ENCODE results near the gene PI16. TPM values are rescaled to one million over a fixed set of nuclear protein-coding genes. Genes with fewer than 3 reads are reported as not detected.

The PI16 gene
- total RNA-seq, 1 experiment from 2014 or later: 0.07 TPM

DNA sequence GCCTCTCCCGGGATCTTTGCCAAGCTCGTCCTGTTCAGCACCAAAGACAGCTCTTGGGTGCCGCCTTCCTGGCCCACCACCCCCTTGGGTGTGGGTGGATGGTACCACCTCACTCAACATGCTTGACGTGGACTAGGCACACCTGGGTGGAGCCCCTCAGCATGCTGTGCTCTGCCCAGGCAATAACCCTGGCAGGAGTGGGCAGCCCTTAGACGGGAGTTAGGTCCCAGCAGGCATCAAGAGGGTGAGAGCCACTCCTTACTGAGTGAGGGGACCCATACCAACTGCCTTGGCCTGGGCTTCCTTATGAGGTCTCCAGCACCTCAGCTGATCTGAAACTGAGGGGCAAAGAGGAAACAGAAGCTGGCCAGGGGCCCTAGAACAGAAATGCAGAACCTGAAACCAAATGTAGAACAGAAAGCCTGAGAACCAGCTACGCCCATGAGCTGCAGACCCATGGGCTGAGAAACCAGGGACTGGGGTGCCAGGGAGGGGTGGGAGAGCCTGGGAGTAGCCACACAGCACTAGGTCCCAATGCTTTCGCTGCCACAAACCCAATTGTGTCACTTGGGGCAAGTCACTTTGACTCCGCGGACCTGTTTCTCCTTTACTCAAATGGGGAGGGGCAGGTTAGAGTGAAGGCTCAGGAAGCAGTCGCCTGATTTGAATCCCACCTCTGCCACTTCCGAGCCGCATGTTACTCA is 53.0 kb downstream of the PI16 start:
- Histone ChIP-seq H3K79me2 (ENCODE audit: low read length) (0 out of 2 replicates have a peak, but pooled peaks cover 6% of the 10 kb centered on the region), H3K9ac (ENCODE audit: low read length) (peak overlapping the region; percentile 70)

DNA sequence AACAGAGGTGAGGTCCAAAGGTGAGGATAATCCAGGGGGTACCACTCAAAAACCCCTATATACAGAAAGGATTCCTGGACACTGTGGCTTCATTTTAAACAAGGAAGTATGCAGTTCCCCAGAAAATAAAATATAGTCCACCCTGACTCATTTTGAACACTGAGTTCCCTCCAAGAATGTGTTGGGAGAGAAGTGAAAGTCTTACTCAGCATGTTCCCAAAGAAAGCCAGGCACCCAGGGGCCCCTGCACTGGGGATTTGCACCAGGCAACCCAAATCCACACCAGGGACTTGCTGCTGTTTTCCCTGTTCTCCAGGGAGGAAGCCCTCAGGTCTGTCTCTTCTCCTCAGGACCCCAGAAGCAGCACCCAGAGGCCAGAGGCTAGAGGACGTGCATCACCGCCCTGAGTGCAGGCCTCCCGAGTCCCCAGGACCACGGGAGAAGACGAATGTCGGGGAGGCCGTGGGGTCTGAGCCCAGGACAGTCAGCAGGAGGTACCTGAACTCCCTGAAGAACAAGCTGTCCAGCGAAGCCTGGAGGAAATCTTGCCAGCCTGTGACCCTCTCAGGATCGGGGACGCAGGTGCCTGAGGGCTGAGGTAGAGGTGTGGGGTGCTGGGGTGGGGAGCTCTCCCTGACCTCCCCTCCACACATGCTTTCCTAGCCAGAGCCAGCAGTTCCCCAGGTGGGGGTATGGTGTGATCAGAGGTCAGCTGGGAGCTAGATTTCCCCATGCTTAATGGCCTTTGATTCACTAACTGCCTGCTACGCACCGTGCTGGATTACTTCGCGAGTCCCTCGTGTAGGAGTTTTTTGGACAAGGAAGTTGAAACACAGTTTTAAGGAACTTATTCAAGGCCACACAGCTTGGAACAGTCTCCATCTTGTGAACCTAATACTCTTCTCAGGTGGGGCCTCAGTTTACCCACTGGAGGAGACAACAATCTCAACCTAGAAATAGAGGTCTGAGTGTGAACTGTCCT is 54.2 kb downstream of the PI16 start:
- H3K9ac ChIP-seq (ENCODE audit: low read length): no peak overlapping the region
- H3K4me2 ChIP-seq (ENCODE audit: low read depth, low read length, poor library complexity, severe bottlenecking): no peak overlapping the region

More for the DNA sequence above, 53.0 kb downstream of the PI16 start:
- H3K4me1 ChIP-seq (ENCODE audit: low read length): peaks cover 47% of the 10 kb centered on the region
- no peaks in the 10 kb centered on the region for H3K27me3 ChIP-seq (ENCODE audit: low read length)
- no peaks in the 10 kb centered on the region for H3K36me3 ChIP-seq (ENCODE audit: insufficient read depth, low read length)
- DNase-seq: peak; percentile 80
- no peaks in the 10 kb centered on the region for H3K9me2 ChIP-seq (replicated peaks; ENCODE audit: insufficient read depth, low read length)
- H3K27ac ChIP-seq (ENCODE audit: low read length): peak overlapping the region; percentile 79
- H4K20me1 ChIP-seq (ENCODE audit: insufficient read depth, low read depth, low read length): no peaks in the 10 kb centered on the region
- no peaks in the 10 kb centered on the region for H3K9me3 ChIP-seq (ENCODE audit: low read length)
- H3K4me2 ChIP-seq (ENCODE audit: low read depth, low read length, poor library complexity, severe bottlenecking): peak overlapping the region; percentile 83
- H3K4me3 ChIP-seq (ENCODE audit: low read length): peak overlapping the region; percentile 74
- H2AFZ ChIP-seq (ENCODE audit: low read length): no peak overlapping the region

DNA sequence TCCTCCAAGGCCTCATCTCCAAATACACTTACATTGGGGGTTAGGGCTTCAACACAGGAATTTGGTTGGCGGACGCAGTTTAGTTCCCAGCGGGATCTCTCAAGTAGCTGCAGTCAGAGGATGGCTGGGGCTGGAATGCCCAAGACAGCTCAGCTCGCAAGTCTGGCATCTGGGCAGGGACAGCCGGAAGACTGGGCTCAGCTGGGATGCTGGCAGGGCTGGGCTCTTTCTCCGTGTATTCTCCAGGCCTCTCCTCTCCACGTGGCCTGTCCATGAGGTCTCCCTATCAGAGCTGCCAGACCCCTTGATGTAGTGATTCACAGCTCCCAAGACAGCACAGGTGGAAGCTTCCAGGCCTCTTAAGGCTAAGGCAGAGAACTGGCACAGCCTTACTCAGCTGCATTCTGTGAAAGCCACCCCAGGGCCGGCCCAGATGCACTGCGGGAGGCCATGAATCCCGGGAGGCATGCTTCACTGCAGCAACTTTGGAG is 55.9 kb downstream of the PI16 start:
- H3K4me3 ChIP-seq (ENCODE audit: low read length): no peak overlapping the region
- no peaks in the 10 kb centered on the region for H3K9me3 ChIP-seq (ENCODE audit: low read length)
- no peaks in the 10 kb centered on the region for H3K36me3 ChIP-seq (ENCODE audit: insufficient read depth, low read length)
- no peaks in the 10 kb centered on the region for H3K9me2 ChIP-seq (replicated peaks; ENCODE audit: insufficient read depth, low read length)
- 0 out of 2 replicates have a peak, but pooled peaks cover 6% of the 10 kb centered on the region for H3K79me2 ChIP-seq (ENCODE audit: low read length)
- H2AFZ ChIP-seq (ENCODE audit: low read length): no peak overlapping the region
- H3K4me2 ChIP-seq (ENCODE audit: low read depth, low read length, poor library complexity, severe bottlenecking): no peak overlapping the region
- no peaks in the 10 kb centered on the region for H3K27me3 ChIP-seq (ENCODE audit: low read length)
- no peak overlapping the region for H3K27ac ChIP-seq (ENCODE audit: low read length)
- H4K20me1 ChIP-seq (ENCODE audit: insufficient read depth, low read depth, low read length): no peaks in the 10 kb centered on the region
- DNase-seq: no peak
- no peak overlapping the region for H3K9ac ChIP-seq (ENCODE audit: low read length)
- H3K4me1 ChIP-seq (ENCODE audit: low read length): peaks cover 30% of the 10 kb centered on the region

More for the DNA sequence above, 54.2 kb downstream of the PI16 start:
- Histone ChIP-seq H3K36me3 (ENCODE audit: insufficient read depth, low read length) (no peaks in the 10 kb centered on the region), H3K9me3 (ENCODE audit: low read length) (no peaks in the 10 kb centered on the region), H4K20me1 (ENCODE audit: insufficient read depth, low read depth, low read length) (no peaks in the 10 kb centered on the region), H3K4me1 (ENCODE audit: low read length) (peaks cover 45% of the 10 kb centered on the region), H3K27me3 (ENCODE audit: low read length) (no peaks in the 10 kb centered on the region), H3K27ac (ENCODE audit: low read length) (peak overlapping the region; percentile 79), H3K9me2 (replicated peaks; ENCODE audit: insufficient read depth, low read length) (no peaks in the 10 kb centered on the region), H3K79me2 (ENCODE audit: low read length) (0 out of 2 replicates have a peak, but pooled peaks cover 6% of the 10 kb centered on the region), H2AFZ (ENCODE audit: low read length) (no peak overlapping the region), H3K4me3 (ENCODE audit: low read length) (no peak overlapping the region)
- no peak for DNase-seq

- H3K4me1 ChIP-seq (ENCODE audit: low read length): peaks cover 16% of the 10 kb centered on the region
Observed at GRCh38 chr6:37011656-37012378, 57.3 kb downstream of the PI16 start.

GRCh38 chr6:37013516-37014491 is 59.3 kb downstream of the PI16 start:
- DNase-seq: no peak
- H3K9ac ChIP-seq (ENCODE audit: low read length): no peak overlapping the region
- H3K9me3 ChIP-seq (ENCODE audit: low read length): no peaks in the 10 kb centered on the region
- no peaks in the 10 kb centered on the region for H3K9me2 ChIP-seq (replicated peaks; ENCODE audit: insufficient read depth, low read length)
- H3K4me2 ChIP-seq (ENCODE audit: low read depth, low read length, poor library complexity, severe bottlenecking): no peak overlapping the region
- H3K36me3 ChIP-seq (ENCODE audit: insufficient read depth, low read length): no peaks in the 10 kb centered on the region
- no peaks in the 10 kb centered on the region for H3K27me3 ChIP-seq (ENCODE audit: low read length)
- no peak overlapping the region for H3K4me3 ChIP-seq (ENCODE audit: low read length)
- no peaks in the 10 kb centered on the region for H4K20me1 ChIP-seq (ENCODE audit: insufficient read depth, low read depth, low read length)
- H2AFZ ChIP-seq (ENCODE audit: low read length): no peak overlapping the region
- H3K27ac ChIP-seq (ENCODE audit: low read length): no peak overlapping the region
- no peaks in the 10 kb centered on the region for H3K79me2 ChIP-seq (ENCODE audit: low read length)
- H3K4me1 ChIP-seq (ENCODE audit: low read length): peaks cover 12% of the 10 kb centered on the region

More at GRCh38 chr6:37011656-37012378, 57.3 kb downstream of the PI16 start:
- H3K4me3 ChIP-seq (ENCODE audit: low read length): no peak overlapping the region
- DNase-seq: no peak
- no peak overlapping the region for H3K4me2 ChIP-seq (ENCODE audit: low read depth, low read length, poor library complexity, severe bottlenecking)
- H3K27me3 ChIP-seq (ENCODE audit: low read length): no peaks in the 10 kb centered on the region
- no peaks in the 10 kb centered on the region for H3K36me3 ChIP-seq (ENCODE audit: insufficient read depth, low read length)
- H3K79me2 ChIP-seq (ENCODE audit: low read length): no peaks in the 10 kb centered on the region
- H3K9me2 ChIP-seq (replicated peaks; ENCODE audit: insufficient read depth, low read length): no peaks in the 10 kb centered on the region
- H2AFZ ChIP-seq (ENCODE audit: low read length): no peak overlapping the region
- H3K27ac ChIP-seq (ENCODE audit: low read length): no peak overlapping the region
- H3K9me3 ChIP-seq (ENCODE audit: low read length): no peaks in the 10 kb centered on the region
- H4K20me1 ChIP-seq (ENCODE audit: insufficient read depth, low read depth, low read length): no peaks in the 10 kb centered on the region
- H3K9ac ChIP-seq (ENCODE audit: low read length): no peak overlapping the region

Other genes with a start within 250 kb of the PI16 start
- 0.63 and 2.4 TPM in 2 replicates for gene CPNE5, start 115.3 kb upstream of the PI16 start, total RNA-seq (2014; rRNA removed; shearing (Covaris generic); ENCODE audit: low replicate concordance)
- 17.2 and 37.3 TPM in 2 replicates for gene PPIL1, start 79.9 kb upstream of the PI16 start, total RNA-seq (2014; rRNA removed; shearing (Covaris generic); ENCODE audit: low replicate concordance)
- gene C6orf89, start 68.8 kb upstream of the PI16 start, total RNA-seq (2014; rRNA removed; shearing (Covaris generic); ENCODE audit: low replicate concordance): 42.9 and 53.1 TPM in 2 replicates
- 84.4 and 105 TPM in 2 replicates for gene MTCH1, start 31.5 kb downstream of the PI16 start, total RNA-seq (2014; rRNA removed; shearing (Covaris generic); ENCODE audit: low replicate concordance)
- 37.1 and 53.0 TPM in 2 replicates for gene FGD2, start 50.9 kb downstream of the PI16 start, total RNA-seq (2014; rRNA removed; shearing (Covaris generic); ENCODE audit: low replicate concordance)
- 1.9 and 4.0 TPM in 2 replicates for gene PIM1, start 215.4 kb downstream of the PI16 start, total RNA-seq (2014; rRNA removed; shearing (Covaris generic); ENCODE audit: low replicate concordance)

Measured in Karpas-422 (cell line).